SK-N-SH (cell line): ENCODE results near the gene PPP1R3G. TPM values are rescaled to one million over a fixed set of nuclear protein-coding genes. Genes with fewer than 3 reads are reported as not detected.

Source experiments
- CTCF ChIA-PET: fragments of 300-600, 350-600 bp; formaldehyde crosslinking; extraction: SDS; loops from one replicate; lab custom pipeline; 2021; lab: Yijun Ruan, JAX
- POLR2A ChIA-PET: fragments of 350-600 bp; sonication (Branson Sonifier 250); formaldehyde crosslinking; extraction: SDS; loops from one replicate; lab custom pipeline; 2020; ENCODE audit warnings: antibody characterized with exemption, inconsistent platforms; lab: Yijun Ruan, JAX
- DNase-seq: peaks from one replicate; pipeline ENCODE4 v3.0.0; 2012
- H2AFZ ChIP-seq: fragments of 200-600 bp; sonication (generic); 2 replicates; pipeline ENCODE4 v1.8.1; 2016; ENCODE audit warnings: antibody characterized with exemption, mild to moderate bottlenecking, low read depth
- H3F3A ChIP-seq: fragments of 200-600 bp; sonication (generic); replicated peaks from 2 replicates; pipeline ENCODE3; 2016; ENCODE audit warnings: antibody characterized with exemption, mild to moderate bottlenecking; ENCODE audit not compliant: insufficient read depth
- H3K27ac ChIP-seq, 2 experiments: fragments of 200-500 bp in 1 of 2; fragments of 200-600 bp in 1 of 2; sonication (Bioruptor generic) in 1 of 2; sonication (generic), shearing (Covaris generic) in 1 of 2; 2 replicates each; pipeline versions ENCODE4 v1.5.1 to v1.6.1; 2014 to 2016; ENCODE audit warnings: low read depth in 2 of 2, inconsistent platforms in 1 of 2, low read length in 1 of 2, mild to moderate bottlenecking in 1 of 2, mixed read lengths in 1 of 2
- H3K27me3 ChIP-seq: fragments of 200-600 bp; sonication (generic), shearing (Covaris generic); 2 replicates; pipeline ENCODE4 v1.6.1; 2016; ENCODE audit warnings: mixed run types; ENCODE audit not compliant: insufficient read depth
- H3K36me3 ChIP-seq, 2 experiments: fragments of 200-500 bp in 1 of 2; fragments of 200-600 bp in 1 of 2; sonication (Bioruptor generic) in 1 of 2; sonication (generic) in 1 of 2; replicated peaks in 1 of 2; 2 replicates each; pipeline versions ENCODE3 to v1.5.1; 2014 to 2016; ENCODE audit warnings: low read length in 1 of 2, mild to moderate bottlenecking in 1 of 2; ENCODE audit not compliant: insufficient read depth in 2 of 2, control insufficient read depth in 1 of 2
- H3K4me1 ChIP-seq, 2 experiments: fragments of 200-500 bp in 1 of 2; fragments of 200-600 bp in 1 of 2; sonication (Bioruptor generic) in 1 of 2; sonication (generic), shearing (Covaris generic) in 1 of 2; 2 replicates each; pipeline versions ENCODE4 v1.5.1 to v1.6.1; 2014 to 2016; ENCODE audit warnings: low read depth in 1 of 2, low read length in 1 of 2, mixed run types in 1 of 2; ENCODE audit not compliant: insufficient read depth in 2 of 2, control insufficient read depth in 1 of 2
- H3K4me2 ChIP-seq: fragments of 200-600 bp; sonication (generic), shearing (Covaris generic); 2 replicates; pipeline ENCODE4 v1.6.1; 2017; ENCODE audit warnings: mixed run types
- H3K4me3 ChIP-seq, 2 experiments: fragments of 200-500 bp in 1 of 2; fragments of 200-600 bp in 1 of 2; sonication (Bioruptor generic) in 1 of 2; sonication (generic), shearing (Covaris generic) in 1 of 2; 2 replicates each; pipeline versions ENCODE4 v1.5.1 to v1.8.1; 2014 to 2016; ENCODE audit warnings: low read depth in 2 of 2, inconsistent platforms in 1 of 2, low read length in 1 of 2, mild to moderate bottlenecking in 1 of 2, mixed read lengths in 1 of 2, moderate library complexity in 1 of 2
- H3K79me2 ChIP-seq: fragments of 200-600 bp; sonication (generic); 2 replicates; pipeline ENCODE4 v1.8.1; 2017; ENCODE audit warnings: mild to moderate bottlenecking; ENCODE audit not compliant: insufficient read depth
- H3K9ac ChIP-seq: fragments of 200-600 bp; sonication (generic); 2 replicates; pipeline ENCODE4 v1.6.1; 2017; ENCODE audit warnings: mixed run types
- H3K9me2 ChIP-seq: fragments of 200-600 bp; sonication (generic); 2 replicates; pipeline ENCODE4 v1.6.1; 2017; ENCODE audit warnings: mixed run types
- H3K9me3 ChIP-seq: fragments of 200-600 bp; sonication (generic); 2 replicates; pipeline ENCODE4 v1.6.1; 2017; ENCODE audit warnings: mixed run types, mild to moderate bottlenecking, moderate library complexity
- H4K20me1 ChIP-seq: fragments of 200-600 bp; sonication (generic); 2 replicates; pipeline ENCODE4 v1.6.1; 2017; ENCODE audit warnings: mild to moderate bottlenecking, mixed run types; ENCODE audit not compliant: insufficient read depth
- CHD2 ChIP-seq: fragments of 150-350 bp; IDR thresholded peaks from 2 replicates; pipeline ENCODE4 v1.6.1; 2018; ENCODE audit warnings: low read length; ENCODE audit not compliant: partially characterized antibody
- ELF1 ChIP-seq: IDR thresholded peaks from 2 replicates; pipeline ENCODE4 v1.4.0; 2012
- EP300 ChIP-seq, 2 experiments: IDR thresholded peaks; 2 replicates each; pipeline versions ENCODE4 v1.4.0 to v1.6.1; 2012; ENCODE audit warnings: borderline replicate concordance in 1 of 2, low read depth in 1 of 2, low read length in 1 of 2
- EZH2phosphoT487 ChIP-seq: fragments of 200-600 bp; sonication (generic); IDR thresholded peaks from 2 replicates; pipeline ENCODE4 v1.6.1; 2017; ENCODE audit warnings: low read depth, mixed run types, mild to moderate bottlenecking, antibody characterized with exemption, moderate library complexity, borderline replicate concordance
- FOSL2 ChIP-seq: IDR thresholded peaks from 2 replicates; pipeline ENCODE4 v1.4.0; 2012; ENCODE audit warnings: low read depth, mild to moderate bottlenecking, moderate library complexity, borderline replicate concordance
- FOXJ3 ChIP-seq: sonication (generic); formaldehyde crosslinking; IDR thresholded peaks from 2 replicates; pipeline ENCODE4 v1.5.1; 2020; ENCODE audit warnings: mild to moderate bottlenecking, missing genetic modification reagents
- FOXM1 ChIP-seq: IDR thresholded peaks from 2 replicates; pipeline ENCODE4 v1.4.0; 2012; ENCODE audit warnings: low read depth, mild to moderate bottlenecking
- GABPA ChIP-seq: IDR thresholded peaks from 2 replicates; pipeline ENCODE4 v1.4.0; 2012; ENCODE audit warnings: low read depth, mild to moderate bottlenecking
- GATA2 ChIP-seq: sonication (generic); formaldehyde crosslinking; IDR thresholded peaks from 2 replicates; pipeline ENCODE4 v1.5.0; 2020; ENCODE audit warnings: mild to moderate bottlenecking, missing genetic modification reagents
- JUND ChIP-seq: IDR thresholded peaks from 2 replicates; pipeline ENCODE4 v1.4.0; 2012
- NFIC ChIP-seq: IDR thresholded peaks from 2 replicates; pipeline ENCODE4 v1.4.0; 2012; ENCODE audit warnings: borderline replicate concordance
- POLR2AphosphoS5 ChIP-seq: IDR thresholded peaks from 2 replicates; pipeline ENCODE4 v1.6.1; 2012; ENCODE audit warnings: low read depth, low read length
- RAD21 ChIP-seq: IDR thresholded peaks from 2 replicates; pipeline ENCODE4 v1.6.1; 2012; ENCODE audit warnings: mild to moderate bottlenecking, low read length
- RXRA ChIP-seq: IDR thresholded peaks from 2 replicates; pipeline ENCODE4 v1.4.0; 2012; ENCODE audit warnings: low read depth, mild to moderate bottlenecking, borderline replicate concordance
- SIN3A ChIP-seq: IDR thresholded peaks from 2 replicates; pipeline ENCODE4 v1.6.1; 2012; ENCODE audit warnings: low read depth, mild to moderate bottlenecking, low read length, moderate library complexity, borderline replicate concordance
- SMC3 ChIP-seq: IDR thresholded peaks from 2 replicates; pipeline ENCODE4 v1.6.1; 2012; ENCODE audit warnings: low read depth, low read length, improper control_type of control experiment
- TCF12 ChIP-seq: IDR thresholded peaks from 2 replicates; pipeline ENCODE4 v1.4.0; 2012
- TEAD4 ChIP-seq: IDR thresholded peaks from 2 replicates; pipeline ENCODE4 v1.4.0; 2012; ENCODE audit warnings: mild to moderate bottlenecking, borderline replicate concordance; ENCODE audit not compliant: insufficient read depth
- YY1 ChIP-seq: IDR thresholded peaks from 2 replicates; pipeline ENCODE4 v1.4.0; 2012; ENCODE audit warnings: low read depth, mild to moderate bottlenecking
- WGBS: methylation state at CpG from one replicate; pipeline ENCODE4 v1.1.6; 2017; ENCODE audit warnings: low lambda C conversion rate; 5-methylcytosine and 5-hydroxymethylcytosine counted together
- polyA plus RNA-seq, 3 experiments: library from polyadenylated mRNA; depleted of rRNA; stranded (reverse); fragments of >200 nt; gene quantifications; 2 replicates each; pipeline ENCODE4 v1.2.3, GENCODE V29; 2012
- TF ChIP-seq, protein P1 (sequence below): fragments of 150-350 bp; IDR thresholded peaks from 2 replicates; pipeline ENCODE4 v1.6.1; 2016; ENCODE audit warnings: mild to moderate bottlenecking, low read depth, low read length
- TF ChIP-seq, protein P2 (sequence below): IDR thresholded peaks from 2 replicates; pipeline ENCODE4 v1.4.0; 2012; ENCODE audit warnings: low read depth
- TF ChIP-seq, protein P3 (sequence below): IDR thresholded peaks from 2 replicates; pipeline ENCODE4 v1.6.1; 2012; ENCODE audit warnings: mild to moderate bottlenecking, low read depth, low read length, moderate library complexity

PPP1R3G gene
- polyA plus RNA-seq, 1 of the 3 experiments (the other 2 are of a cell fraction), result 0.10 TPM

DNA sequence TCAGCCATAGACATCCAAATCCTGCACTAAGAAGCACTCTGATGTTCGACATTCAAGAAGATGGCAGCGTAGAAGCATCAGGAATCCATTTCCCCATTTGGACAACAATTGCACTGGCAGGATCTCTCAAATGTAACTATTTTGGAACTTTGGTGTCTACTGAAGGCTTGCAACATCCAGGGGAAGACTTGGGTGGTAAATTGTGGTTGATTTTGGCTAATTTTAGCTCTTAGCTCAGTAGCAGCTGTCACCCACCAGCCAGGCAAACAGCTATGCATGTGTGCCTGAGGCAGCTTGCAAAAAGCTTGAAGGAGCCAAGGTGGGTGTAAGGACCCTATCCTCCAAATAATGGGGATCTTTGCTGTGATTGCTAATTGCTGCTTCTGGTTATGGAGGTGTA, 35.1 kb upstream of the PPP1R3G start (continued):
- TF ChIP-seq FOSL2, result no peak
- TF ChIP-seq TEAD4, result no peak
- no peak for TF ChIP-seq JUND
- TF ChIP-seq, all 33 proteins: peak for 0

DNA sequence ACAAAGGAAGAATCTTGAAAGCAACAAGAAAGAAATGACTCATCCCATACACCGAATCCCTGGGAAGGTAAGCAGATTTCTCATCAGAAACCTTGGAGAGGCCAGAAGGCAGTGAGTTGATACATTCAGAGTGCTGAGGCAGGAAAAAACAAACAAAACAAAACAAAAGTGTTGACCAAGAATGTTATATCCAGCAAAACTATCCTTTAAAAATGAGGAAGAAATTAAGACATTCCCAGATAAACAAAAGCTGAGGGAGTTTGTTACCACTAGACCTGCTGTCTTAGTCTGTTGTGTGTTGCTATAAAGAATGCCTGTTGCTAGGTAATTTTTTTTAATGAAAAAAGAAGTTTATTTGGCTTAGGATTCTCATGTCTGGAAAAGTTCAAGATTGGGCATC, 33.7 kb upstream of the PPP1R3G start:
- Histone ChIP-seq H3K36me3 (no peaks in the 10 kb centered on the region), H3K4me1 (peaks cover 3 to 12% of the 10 kb centered on the region in 2 experiments; a peak in 3 of 4 replicates), H3K79me2 (no peaks in the 10 kb centered on the region), H3K27me3 (no peaks in the 10 kb centered on the region), H3K4me2 (no peak overlapping the region), H3K4me3 (no peak overlapping the region), H3K9ac (no peak overlapping the region), H3K9me3 (no peaks in the 10 kb centered on the region), H4K20me1 (no peaks in the 10 kb centered on the region), H3F3A (no peaks in the 10 kb centered on the region), H3K27ac (no peak overlapping the region), H2AFZ (no peak overlapping the region), H3K9me2 (no peaks in the 10 kb centered on the region)
- TF ChIP-seq, protein P1, sequence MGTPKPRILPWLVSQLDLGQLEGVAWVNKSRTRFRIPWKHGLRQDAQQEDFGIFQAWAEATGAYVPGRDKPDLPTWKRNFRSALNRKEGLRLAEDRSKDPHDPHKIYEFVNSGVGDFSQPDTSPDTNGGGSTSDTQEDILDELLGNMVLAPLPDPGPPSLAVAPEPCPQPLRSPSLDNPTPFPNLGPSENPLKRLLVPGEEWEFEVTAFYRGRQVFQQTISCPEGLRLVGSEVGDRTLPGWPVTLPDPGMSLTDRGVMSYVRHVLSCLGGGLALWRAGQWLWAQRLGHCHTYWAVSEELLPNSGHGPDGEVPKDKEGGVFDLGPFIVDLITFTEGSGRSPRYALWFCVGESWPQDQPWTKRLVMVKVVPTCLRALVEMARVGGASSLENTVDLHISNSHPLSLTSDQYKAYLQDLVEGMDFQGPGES, result no peak
- no peak for TF ChIP-seq POLR2AphosphoS5
- POLR2A ChIA-PET, result no interaction called here
- CTCF ChIA-PET, result no interaction called here
- DNase-seq, result no peak
- WGBS, result 0% methylated on average over 1 of the region's 1 CpG

DNA sequence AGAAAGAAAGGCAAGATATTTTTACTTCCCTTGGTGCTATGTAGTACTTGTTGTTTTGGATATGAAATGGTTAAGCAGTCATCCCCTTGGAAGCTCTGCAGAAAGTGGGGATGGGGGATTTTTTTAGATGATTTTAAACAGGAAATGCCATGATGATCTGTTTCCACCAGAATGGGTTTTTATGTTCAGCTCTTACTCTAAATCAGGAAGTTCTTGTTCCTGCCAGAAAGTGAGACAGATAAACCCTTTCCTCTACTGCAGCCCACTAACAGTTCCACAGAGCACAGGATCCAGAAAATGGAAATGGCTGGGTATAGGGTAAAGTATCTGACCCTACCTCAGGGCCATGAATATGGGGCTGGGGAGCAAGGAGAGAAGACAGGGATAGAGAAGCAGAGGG, 32.1 kb upstream of the PPP1R3G start:
- Histone ChIP-seq H4K20me1 (no peaks in the 10 kb centered on the region), H3F3A (no peaks in the 10 kb centered on the region), H3K79me2 (no peaks in the 10 kb centered on the region), H3K4me2 (no peak overlapping the region)
- CTCF ChIA-PET, result no interaction called here
- TF ChIP-seq ELF1, result no peak
- no peak for TF ChIP-seq SMC3
- no peak for TF ChIP-seq RXRA
- no peak for TF ChIP-seq JUND
- TF ChIP-seq FOXM1, result no peak
- TF ChIP-seq EP300 (IDR thresholded peaks at IDR 0.05; ENCODE audit: borderline replicate concordance in 1 of 2, low read depth in 1 of 2, low read length in 1 of 2), result no peak
- TF ChIP-seq FOXJ3 (CRISPR knock-in tag), result no peak
- no peak for TF ChIP-seq GATA2 (CRISPR knock-in tag)
- no peak for TF ChIP-seq GABPA
- TF ChIP-seq, protein P2, sequence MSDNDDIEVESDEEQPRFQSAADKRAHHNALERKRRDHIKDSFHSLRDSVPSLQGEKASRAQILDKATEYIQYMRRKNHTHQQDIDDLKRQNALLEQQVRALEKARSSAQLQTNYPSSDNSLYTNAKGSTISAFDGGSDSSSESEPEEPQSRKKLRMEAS, result no peak
- no peak for TF ChIP-seq POLR2AphosphoS5
- TF ChIP-seq SIN3A, result no peak
- no peak for TF ChIP-seq EZH2phosphoT487
- no peak for TF ChIP-seq NFIC
- TF ChIP-seq, protein P1, result no peak
- no peak for TF ChIP-seq YY1
- no peak for TF ChIP-seq TCF12
- TF ChIP-seq CHD2, result no peak
- TF ChIP-seq, protein P3, sequence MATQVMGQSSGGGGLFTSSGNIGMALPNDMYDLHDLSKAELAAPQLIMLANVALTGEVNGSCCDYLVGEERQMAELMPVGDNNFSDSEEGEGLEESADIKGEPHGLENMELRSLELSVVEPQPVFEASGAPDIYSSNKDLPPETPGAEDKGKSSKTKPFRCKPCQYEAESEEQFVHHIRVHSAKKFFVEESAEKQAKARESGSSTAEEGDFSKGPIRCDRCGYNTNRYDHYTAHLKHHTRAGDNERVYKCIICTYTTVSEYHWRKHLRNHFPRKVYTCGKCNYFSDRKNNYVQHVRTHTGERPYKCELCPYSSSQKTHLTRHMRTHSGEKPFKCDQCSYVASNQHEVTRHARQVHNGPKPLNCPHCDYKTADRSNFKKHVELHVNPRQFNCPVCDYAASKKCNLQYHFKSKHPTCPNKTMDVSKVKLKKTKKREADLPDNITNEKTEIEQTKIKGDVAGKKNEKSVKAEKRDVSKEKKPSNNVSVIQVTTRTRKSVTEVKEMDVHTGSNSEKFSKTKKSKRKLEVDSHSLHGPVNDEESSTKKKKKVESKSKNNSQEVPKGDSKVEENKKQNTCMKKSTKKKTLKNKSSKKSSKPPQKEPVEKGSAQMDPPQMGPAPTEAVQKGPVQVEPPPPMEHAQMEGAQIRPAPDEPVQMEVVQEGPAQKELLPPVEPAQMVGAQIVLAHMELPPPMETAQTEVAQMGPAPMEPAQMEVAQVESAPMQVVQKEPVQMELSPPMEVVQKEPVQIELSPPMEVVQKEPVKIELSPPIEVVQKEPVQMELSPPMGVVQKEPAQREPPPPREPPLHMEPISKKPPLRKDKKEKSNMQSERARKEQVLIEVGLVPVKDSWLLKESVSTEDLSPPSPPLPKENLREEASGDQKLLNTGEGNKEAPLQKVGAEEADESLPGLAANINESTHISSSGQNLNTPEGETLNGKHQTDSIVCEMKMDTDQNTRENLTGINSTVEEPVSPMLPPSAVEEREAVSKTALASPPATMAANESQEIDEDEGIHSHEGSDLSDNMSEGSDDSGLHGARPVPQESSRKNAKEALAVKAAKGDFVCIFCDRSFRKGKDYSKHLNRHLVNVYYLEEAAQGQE, result no peak
- no peak for TF ChIP-seq RAD21
- TF ChIP-seq, all 33 proteins: peak for 0
- no peaks in the 10 kb centered on the region for H3K36me3 ChIP-seq
- no peak overlapping the region for H3K9ac ChIP-seq
- POLR2A ChIA-PET, result no interaction called here
- H3K27me3 ChIP-seq, result no peaks in the 10 kb centered on the region
- no peaks in the 10 kb centered on the region for H3K9me2 ChIP-seq
- no peak for DNase-seq
- H3K27ac ChIP-seq, result no peak overlapping the region; a peak in 1 of 4 replicates
- H3K4me3 ChIP-seq, result no peak overlapping the region
- H3K4me1 ChIP-seq, result peaks cover 3 to 12% of the 10 kb centered on the region in 2 experiments; a peak in 3 of 4 replicates
- no peaks in the 10 kb centered on the region for H3K9me3 ChIP-seq
- no peak overlapping the region for H2AFZ ChIP-seq
